ENCODE data around the gene IFTAP. TPM values are rescaled to one million over a fixed set of nuclear protein-coding genes. Genes with fewer than 3 reads are reported as not detected.

The IFTAP gene, protein sequence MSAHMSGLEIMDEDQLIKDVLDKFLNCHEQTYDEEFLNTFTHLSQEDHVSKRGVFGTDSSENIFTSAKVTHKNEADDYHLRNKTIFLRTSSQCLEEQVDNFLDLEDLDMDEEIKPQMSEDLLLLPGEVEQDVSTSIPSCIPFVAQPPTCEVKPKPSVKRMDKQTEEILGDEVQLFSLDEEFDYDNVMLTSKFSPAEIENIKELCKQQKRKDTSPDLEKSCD
- total RNA-seq (2013; cell fraction: nucleolus; rRNA removed) = not detected in 2 replicates
- total RNA-seq (2014; rRNA removed) (0.60 TPM in 1 of 2 replicates, not detected in the other), total RNA-seq (2014; rRNA removed; fragmentation: Illumina TruSeq; extraction: Trizol) (0.36 and 0.46 TPM in 2 replicates), total RNA-seq (2021) (0.77 TPM in 1 of 2 replicates, not detected in the other), polyA plus RNA-seq (2011; rRNA removed) (1.0 and 2.5 TPM in 2 replicates), polyA plus RNA-seq (2014; fragmentation: Illumina TruSeq; extraction: Trizol) (0.43 and 0.48 TPM in 2 replicates), polyA plus RNA-seq (2014; fragmentation: Nextera tagmentation; extraction: Ambion mirVana) (under 1 TPM; 0.32 to 0.64 TPM), polyA plus RNA-seq (2014; rRNA removed) (0.60 TPM in 1 of 2 replicates, not detected in the other), polyA plus RNA-seq (2016; fragmentation: Nextera tagmentation; extraction: Ambion mirVana) (under 1 TPM; 0.63 to 0.80 TPM), polyA minus RNA-seq (2011; rRNA and poly(A)+ RNA removed) (0.62 TPM in 1 of 2 replicates, not detected in the other), Bru-seq, nascent RNA (percentile 17 among the genes with signal in this experiment), BruChase-seq, experiment 1, labeled RNA remaining after a 6-hour chase (percentile 14 among the genes with signal in this experiment), BruChase-seq, experiment 2, labeled RNA remaining after a 2-hour chase (percentile 13 among the genes with signal in this experiment)
- 4.5 TPM for polyA plus RNA-seq (2011; ENCODE audit: low read depth)
- polyA plus RNA-seq (2011; cell fraction: cytosol; rRNA removed) = 0.64 and 0.76 TPM in 2 replicates
- polyA plus RNA-seq (2011; cell fraction: nucleus; rRNA removed) = 0.41 and 0.43 TPM in 2 replicates
- 3.8 and 4.6 TPM in 2 replicates for polyA plus RNA-seq (2012)
- polyA minus RNA-seq (2011; cell fraction: cytosol; rRNA and poly(A)+ RNA removed) = not detected in 2 replicates
- polyA minus RNA-seq (2011; cell fraction: nucleus; rRNA and poly(A)+ RNA removed) = not detected in 2 replicates
- long read RNA-seq, experiment 1, partial matches to known transcripts = 0 of 1 reads
- long read RNA-seq, experiment 1, other reads (novel, unspliced or antisense) = 0 of 1 reads
- long read RNA-seq, experiment 2, partial matches to known transcripts = 0 of 1 reads
- long read RNA-seq, experiment 2, other reads (novel, unspliced or antisense) = 1 of 1 reads

DNA sequence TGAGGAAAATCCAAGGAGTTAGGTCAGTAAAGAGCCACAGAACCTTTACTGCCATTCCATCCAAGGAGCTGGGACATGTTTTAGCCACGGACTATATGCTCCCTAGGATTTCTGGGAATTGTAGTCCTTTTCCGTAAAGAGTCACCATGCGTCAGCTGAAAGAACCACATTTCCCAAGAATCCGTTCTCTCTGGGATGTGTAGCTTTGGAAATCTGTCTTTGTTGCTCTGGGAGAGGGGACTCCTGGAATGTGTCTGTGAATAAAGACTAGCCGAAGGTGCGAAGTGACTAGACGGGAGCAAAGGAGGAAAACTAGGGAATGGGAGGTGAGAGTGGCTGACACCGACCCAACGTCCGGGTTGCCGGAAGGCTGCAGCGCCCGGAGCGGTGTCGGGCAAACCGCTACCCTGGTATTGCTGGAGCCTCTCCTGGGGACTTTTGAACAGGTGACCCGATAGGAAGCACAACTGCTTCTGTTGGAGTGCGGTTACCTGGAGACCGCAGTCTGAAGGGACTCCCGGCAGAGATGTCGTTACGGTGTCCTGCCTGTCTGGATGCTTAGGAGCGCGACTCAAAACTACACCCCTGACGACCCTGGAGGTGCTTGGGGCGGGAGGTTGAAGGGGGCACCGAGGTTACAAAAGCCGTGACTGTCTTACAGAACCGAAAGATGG, at the start of gene IFTAP:
TSS of gene IFTAP (plus strand) at position 187 of the 674 bp plus-strand sequence. CDS start 15,602 bp downstream, outside the sequence.
- Histone ChIP-seq H4K20me1 (ENCODE audit: control insufficient read depth, insufficient read depth) (no peaks in the 10 kb centered on the region), H2AFZ (ENCODE audit: control insufficient read depth, low read depth, low read length) (peak within 1 kb of the TSS; percentile 75), H3K4me2 (ENCODE audit: control insufficient read depth, insufficient read depth) (peak within 1 kb of the TSS; percentile 68), H3K9ac (ENCODE audit: control insufficient read depth, insufficient read depth, low read length) (no peak within 1 kb of the TSS), H3K4me3 (peak within 1 kb of the TSS; percentile 42; the same call in 1 of the 2 replicates), H3K27me3 (replicated peaks in 1 of 2; ENCODE audit: control insufficient read depth in 2 of 2, insufficient read depth in 2 of 2, low read length in 1 of 2) (peaks cover 4 to 9% of the 10 kb centered on the region in 2 experiments; a peak in 2 of 4 replicates), H3K79me2 (ENCODE audit: control insufficient read depth, insufficient read depth, low read length) (no peaks in the 10 kb centered on the region), H3K9me3 (replicated peaks; ENCODE audit: control insufficient read depth, insufficient read depth, low read length) (no peaks in the 10 kb centered on the region), H3K27ac (ENCODE audit: control insufficient read depth, insufficient read depth) (no peak within 1 kb of the TSS), H3K36me3 (ENCODE audit: control insufficient read depth in 2 of 2, insufficient read depth in 2 of 2, low read length in 1 of 2) (no peaks in the 10 kb centered on the region), H3K4me1 (ENCODE audit: control insufficient read depth, insufficient read depth, low read length) (no peaks in the 10 kb centered on the region)
- no peak for FAIRE-seq
- WGBS (ENCODE audit: insufficient coverage, insufficient replicate concordance, low lambda C conversion rate, missing lambda C conversion rate) = 14% methylated on average over 29 of the region's 29 CpGs
- RAD21 ChIA-PET (ENCODE audit: unreplicated experiment) = no interaction called here
- intact Hi-C loops (cut with micrococcal nuclease; ENCODE audit: unreplicated experiment) = no loop called here
- in situ Hi-C loops (cut with MboI) = no loop called here
- no TSS peak for BruUV-seq (replicated peaks)
- SMC1A ChIA-PET (ENCODE audit: uncharacterized antibody, unreplicated experiment) = no interaction called here
- DNase-seq (ENCODE audit: low read depth, low spot score) = no peak
- POLR2A ChIA-PET = no interaction called here
- peak; percentile 74 for ATAC-seq
- CTCF ChIA-PET = no interaction called here
- TF ChIP-seq IKZF2 (IDR thresholded peaks at IDR 0.05) (no peak), HCFC1 (IDR thresholded peaks at IDR 0.05; ENCODE audit: low read length) (peak; percentile 67), NR2C2 (IDR thresholded peaks at IDR 0.05; ENCODE audit: borderline replicate concordance, control insufficient read depth, insufficient read length, low read depth) (no peak), EED (IDR thresholded peaks at IDR 0.05; ENCODE audit: low read depth) (no peak), SIX5 (IDR thresholded peaks at IDR 0.05; ENCODE audit: low read depth, low read length, severe bottlenecking) (peak; percentile 88), BRCA1 (IDR thresholded peaks at IDR 0.05; ENCODE audit: low read depth, low read length) (no peak), YBX1 (IDR thresholded peaks at IDR 0.05) (no peak), YY1 (IDR thresholded peaks at IDR 0.05; ENCODE audit: low read depth, low read length) (no peak), CBX3 (IDR thresholded peaks at IDR 0.05; ENCODE audit: borderline replicate concordance, low read depth) (no peak), FOXK2 (IDR thresholded peaks at IDR 0.05) (no peak), NBN (IDR thresholded peaks at IDR 0.05) (no peak), GABPA (IDR thresholded peaks at IDR 0.05; ENCODE audit: low read depth) (peak; percentile 78), POLR2AphosphoS5 (IDR thresholded peaks at IDR 0.05; ENCODE audit: low read length) (no peak), STAT1 (conservative IDR thresholded peaks at IDR 0.05) (no peak), SMARCA5 (IDR thresholded peaks at IDR 0.05) (no peak)
- TF ChIP-seq, protein P1, sequence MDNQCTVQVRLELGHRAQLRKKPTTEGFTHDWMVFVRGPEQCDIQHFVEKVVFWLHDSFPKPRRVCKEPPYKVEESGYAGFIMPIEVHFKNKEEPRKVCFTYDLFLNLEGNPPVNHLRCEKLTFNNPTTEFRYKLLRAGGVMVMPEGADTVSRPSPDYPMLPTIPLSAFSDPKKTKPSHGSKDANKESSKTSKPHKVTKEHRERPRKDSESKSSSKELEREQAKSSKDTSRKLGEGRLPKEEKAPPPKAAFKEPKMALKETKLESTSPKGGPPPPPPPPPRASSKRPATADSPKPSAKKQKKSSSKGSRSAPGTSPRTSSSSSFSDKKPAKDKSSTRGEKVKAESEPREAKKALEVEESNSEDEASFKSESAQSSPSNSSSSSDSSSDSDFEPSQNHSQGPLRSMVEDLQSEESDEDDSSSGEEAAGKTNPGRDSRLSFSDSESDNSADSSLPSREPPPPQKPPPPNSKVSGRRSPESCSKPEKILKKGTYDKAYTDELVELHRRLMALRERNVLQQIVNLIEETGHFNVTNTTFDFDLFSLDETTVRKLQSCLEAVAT (IDR thresholded peaks at IDR 0.05) = no peak
- TF ChIP-seq, protein P2, sequence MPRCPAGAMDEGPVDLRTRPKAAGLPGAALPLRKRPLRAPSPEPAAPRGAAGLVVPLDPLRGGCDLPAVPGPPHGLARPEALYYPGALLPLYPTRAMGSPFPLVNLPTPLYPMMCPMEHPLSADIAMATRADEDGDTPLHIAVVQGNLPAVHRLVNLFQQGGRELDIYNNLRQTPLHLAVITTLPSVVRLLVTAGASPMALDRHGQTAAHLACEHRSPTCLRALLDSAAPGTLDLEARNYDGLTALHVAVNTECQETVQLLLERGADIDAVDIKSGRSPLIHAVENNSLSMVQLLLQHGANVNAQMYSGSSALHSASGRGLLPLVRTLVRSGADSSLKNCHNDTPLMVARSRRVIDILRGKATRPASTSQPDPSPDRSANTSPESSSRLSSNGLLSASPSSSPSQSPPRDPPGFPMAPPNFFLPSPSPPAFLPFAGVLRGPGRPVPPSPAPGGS (IDR thresholded peaks at IDR 0.05; ENCODE audit: borderline replicate concordance, insufficient read depth, low read depth, low read length, poor library complexity, severe bottlenecking) = no peak
